Common myeloid progenitor, CD34-positive (primary cell): ENCODE measurements around the gene GUCA1A.
"Not testable (repeated sequence)": the region's sequence is repeated elsewhere in the genome, so short reads cannot be mapped to it uniquely, and the experiment has no call there.

Experiments used
- CTCF ChIA-PET: fragments of 350-600 bp; sonication (Branson Sonifier 250); formaldehyde crosslinking; loops from one replicate; lab custom pipeline; 2021; ENCODE audit warnings: antibody characterized with exemption; lab: Charles Lee
- POLR2A ChIA-PET: fragments of 350-600 bp; sonication (Branson Sonifier 250); formaldehyde crosslinking; loops from one replicate; lab custom pipeline; 2021; ENCODE audit warnings: antibody characterized with exemption; lab: Charles Lee
- DNase-seq, 3 donors: peaks; one replicate each; pipeline versions ENCODE4 v3.0.0 to v3.0.0-alpha.2; 2013
- H3K27ac ChIP-seq, 2 experiments: 1 replicate in 1 of 2; 2 replicates in 1 of 2; pipeline ENCODE4 v1.7.0; 2013; ENCODE audit warnings: inconsistent platforms in 2 of 2, low read length in 2 of 2, mild to moderate bottlenecking in 2 of 2, low read depth in 1 of 2, moderate library complexity in 1 of 2; ENCODE audit not compliant: severe bottlenecking in 2 of 2, insufficient read depth in 1 of 2, poor library complexity in 1 of 2
- H3K27me3 ChIP-seq, 5 experiments: replicated peaks in 2 of 5; 1 replicate in 3 of 5; 2 replicates in 2 of 5; pipeline versions ENCODE4 v1.6.1 to v1.7.0; 2013; ENCODE audit warnings: low read length in 4 of 5, mild to moderate bottlenecking in 2 of 5, moderate library complexity in 2 of 5, inconsistent platforms in 1 of 5; ENCODE audit not compliant: insufficient read depth in 5 of 5, control insufficient read depth in 4 of 5
- H3K36me3 ChIP-seq, 4 experiments: 1 replicate in 2 of 4; 2 replicates in 2 of 4; pipeline versions ENCODE4 v1.6.1 to v1.7.0; 2013; ENCODE audit warnings: low read length in 3 of 4, control low read depth in 1 of 4, mild to moderate bottlenecking in 1 of 4; ENCODE audit not compliant: control insufficient read depth in 4 of 4, insufficient read depth in 4 of 4
- H3K4me1 ChIP-seq, 4 experiments: 1 replicate in 3 of 4; 2 replicates in 1 of 4; pipeline versions ENCODE4 v1.6.1 to v1.7.1; 2013; ENCODE audit warnings: low read length in 3 of 4, mild to moderate bottlenecking in 3 of 4, control low read depth in 1 of 4, inconsistent platforms in 1 of 4, moderate library complexity in 1 of 4; ENCODE audit not compliant: control insufficient read depth in 4 of 4, insufficient read depth in 4 of 4; ENCODE audit errors: control extremely low read depth in 1 of 4
- H3K4me3 ChIP-seq, 7 experiments: 1 replicate in 4 of 7; 2 replicates in 3 of 7; pipeline versions ENCODE4 v1.5.1 to v1.7.0; 2013; ENCODE audit warnings: mild to moderate bottlenecking in 7 of 7, low read length in 6 of 7, moderate library complexity in 6 of 7, inconsistent platforms in 2 of 7, low read depth in 2 of 7, control low read depth in 1 of 7; ENCODE audit not compliant: insufficient read depth in 4 of 7, control insufficient read depth in 1 of 7; ENCODE audit errors: extremely low read depth in 1 of 7
- H3K9me3 ChIP-seq, 5 experiments: 1 replicate in 4 of 5; 2 replicates in 1 of 5; pipeline versions ENCODE4 v1.6.1 to v1.7.1; 2013; ENCODE audit warnings: low read length in 4 of 5, mild to moderate bottlenecking in 2 of 5, inconsistent platforms in 1 of 5, low read depth in 1 of 5, moderate library complexity in 1 of 5; ENCODE audit not compliant: control insufficient read depth in 4 of 5, insufficient read depth in 2 of 5; ENCODE audit errors: control extremely low read depth in 1 of 5
- WGBS: methylation state at CpG from one replicate; pipeline ENCODE4 v1.1.5; 2013; ENCODE audit not compliant: insufficient coverage; 5-methylcytosine and 5-hydroxymethylcytosine counted together

GUCA1A gene

GRCh38 chr6:42182101-42182500, 8.9 kb downstream of the GUCA1A start:
- Histone ChIP-seq H3K36me3 (no peaks in the 10 kb centered on the region), H3K4me3 (no peak overlapping the region), H3K4me1 (peaks cover 0 to 9% (median 6%) of the 10 kb centered on the region in 4 experiments), H3K9me3 (no peaks in the 10 kb centered on the region), H3K27me3 (peaks cover 0 to 5% (median 0%) of the 10 kb centered on the region in 5 experiments), H3K27ac (no peak overlapping the region)
- ChIA-PET POLR2A (no interaction called here), CTCF (interaction anchor here (0.6 to 1.2 kb wide), 2 partner anchors 45 to 366 kb away, joined by 3 read pairs; no protein-coding TSS in a partner anchor)
- no peak for DNase-seq
- 93% methylated on average over 3 of the region's 5 CpGs for WGBS

- CTCF ChIA-PET, result interaction anchor here (1.2 kb wide), 1 partner anchor 16 kb away, joined by 4 read pairs; no protein-coding TSS in a partner anchor
- no peaks in the 10 kb centered on the region for H3K4me1 ChIP-seq
These were observed 11.3 kb downstream of the GUCA1A start for GRCh38 chr6:42184475-42184874.

GRCh38 chr6:42185597-42185996, 12.4 kb downstream of the GUCA1A start:
- no peaks in the 10 kb centered on the region for H3K27me3 ChIP-seq
- WGBS, result 96% methylated on average over 10 of the region's 10 CpGs
- CTCF ChIA-PET, result interaction anchor here (0.6 to 1.8 kb wide), 3 partner anchors 14 to 29 kb away, joined by 3 to 4 read pairs (median 4); no protein-coding TSS in a partner anchor
- H3K36me3 ChIP-seq, result no peaks in the 10 kb centered on the region
- H3K9me3 ChIP-seq, result no peaks in the 10 kb centered on the region
- no peaks in the 10 kb centered on the region for H3K4me1 ChIP-seq
- no peak for DNase-seq
- H3K27ac ChIP-seq, result no peak overlapping the region
- POLR2A ChIA-PET, result no interaction called here
- H3K4me3 ChIP-seq, result no peak overlapping the region

More at GRCh38 chr6:42184475-42184874, 11.3 kb downstream of the GUCA1A start:
- Histone ChIP-seq H3K27me3 (no peaks in the 10 kb centered on the region), H3K9me3 (no peaks in the 10 kb centered on the region), H3K4me3 (no peak overlapping the region), H3K27ac (no peak overlapping the region), H3K36me3 (no peaks in the 10 kb centered on the region)
- DNase-seq, result no peak
- POLR2A ChIA-PET, result no interaction called here
- WGBS, result 90% methylated on average over 2 of the region's 4 CpGs

- no peak overlapping the region for H3K4me3 ChIP-seq
- no peak overlapping the region for H3K27ac ChIP-seq
- no peak for DNase-seq
- H3K27me3 ChIP-seq, result no peaks in the 10 kb centered on the region
- no peaks in the 10 kb centered on the region for H3K9me3 ChIP-seq
- POLR2A ChIA-PET, result no interaction called here
- 91% methylated on average over 6 of the region's 6 CpGs for WGBS
- H3K36me3 ChIP-seq, result peaks cover 0 to 2% (median 0%) of the 10 kb centered on the region in 4 experiments
- H3K4me1 ChIP-seq, result no peaks in the 10 kb centered on the region
- CTCF ChIA-PET, result interaction anchor here (1.1 to 1.7 kb wide), 3 partner anchors 20 to 32 kb away, joined by 3 to 4 read pairs (median 3); no protein-coding TSS in a partner anchor
These were observed 15.2 kb downstream of the GUCA1A start for GRCh38 chr6:42188406-42188805.

GRCh38 chr6:42190554-42191183, 17.5 kb downstream of the GUCA1A start:
- CTCF ChIA-PET, result no interaction called here
- WGBS, result 91% methylated on average over 5 of the region's 5 CpGs
- H3K4me1 ChIP-seq, result no peaks in the 10 kb centered on the region
- DNase-seq, result no peak
- no peak overlapping the region for H3K27ac ChIP-seq
- no peaks in the 10 kb centered on the region for H3K9me3 ChIP-seq
- H3K4me3 ChIP-seq, result no peak overlapping the region
- POLR2A ChIA-PET, result no interaction called here
- no peaks in the 10 kb centered on the region for H3K27me3 ChIP-seq
- peaks cover 0 to 2% (median 0%) of the 10 kb centered on the region in 4 experiments for H3K36me3 ChIP-seq

- WGBS, result 100% methylated on average over 2 of the region's 5 CpGs
- H3K4me1 ChIP-seq, H3K36me3 ChIP-seq, H3K9me3 ChIP-seq, POLR2A ChIA-PET, CTCF ChIA-PET, DNase-seq, H3K27me3 ChIP-seq, H3K4me3 ChIP-seq, H3K27ac ChIP-seq: not testable (repeated sequence)
These were observed 19.2 kb downstream of the GUCA1A start for GRCh38 chr6:42192385-42192784.

- WGBS, result 83% methylated on average over 8 of the region's 8 CpGs
- H3K9me3 ChIP-seq, result no peaks in the 10 kb centered on the region
- DNase-seq, result no peak
- peaks cover 0 to 5% (median 0%) of the 10 kb centered on the region in 4 experiments for H3K36me3 ChIP-seq
- no peaks in the 10 kb centered on the region for H3K4me1 ChIP-seq
- H3K27me3 ChIP-seq, result no peaks in the 10 kb centered on the region
- ChIA-PET POLR2A (no interaction called here), CTCF (no interaction called here)
- H3K27ac ChIP-seq, result no peak overlapping the region
- no peak overlapping the region for H3K4me3 ChIP-seq
These were observed 20.3 kb downstream of the GUCA1A start for GRCh38 chr6:42193491-42193894.
